OCI-LY3 (cell line): Measurements from ENCODE around the gene PUS10.

Experiments used
- H2AFZ ChIP-seq: fragments of 200-600, 300-600 bp; shearing (Covaris generic); 2 replicates; pipeline ENCODE4 v1.6.0; 2014; ENCODE audit warnings: antibody characterized with exemption, low read depth, low read length
- H3K27ac ChIP-seq: fragments of 200-600, 300-600 bp; sonication (generic); 2 replicates; pipeline ENCODE4 v1.5.1; 2014; ENCODE audit warnings: mild to moderate bottlenecking, low read length, moderate library complexity, mixed read lengths
- H3K27me3 ChIP-seq: fragments of 200-600, 300-600 bp; sonication (generic); 2 replicates; pipeline ENCODE4 v1.6.1; 2014; ENCODE audit warnings: low read depth, low read length, mixed read lengths
- H3K36me3 ChIP-seq: fragments of 200-600, 300-600 bp; sonication (generic); replicated peaks from 2 replicates; pipeline ENCODE3; 2014; ENCODE audit warnings: low read depth, low read length, mixed read lengths
- H3K4me1 ChIP-seq: fragments of 300-600, 200-600 bp; sonication (generic); 2 replicates; pipeline ENCODE4 v1.6.1; 2014; ENCODE audit warnings: low read length, mixed read lengths
- H3K4me2 ChIP-seq: fragments of 200-600, 300-600 bp; sonication (generic); 2 replicates; pipeline ENCODE4 v1.6.1; 2014; ENCODE audit warnings: low read length, mixed read lengths
- H3K4me3 ChIP-seq: fragments of 300-600, 200-600 bp; sonication (generic); 2 replicates; pipeline ENCODE4 v1.5.1; 2014; ENCODE audit warnings: antibody characterized with exemption, mild to moderate bottlenecking, low read length, moderate library complexity
- H3K79me2 ChIP-seq: fragments of 300-600, 200-600 bp; shearing (Covaris generic); 2 replicates; pipeline ENCODE4 v1.6.1; 2014; ENCODE audit warnings: mild to moderate bottlenecking, low read length, mixed read lengths
- H3K9ac ChIP-seq: fragments of 300-600, 200-600 bp; shearing (Covaris generic); 2 replicates; pipeline ENCODE4 v1.6.0; 2014; ENCODE audit warnings: mild to moderate bottlenecking, low read length, moderate library complexity
- H3K9me3 ChIP-seq: fragments of 200-600, 300-600 bp; shearing (Covaris generic); 2 replicates; pipeline ENCODE4 v1.6.1; 2014; ENCODE audit warnings: low read length, mixed read lengths; ENCODE audit not compliant: insufficient read depth
- H4K20me1 ChIP-seq: fragments of 200-600, 300-600 bp; sonication (generic); 2 replicates; pipeline ENCODE4 v1.6.1; 2016; ENCODE audit warnings: low read length, mixed read lengths; ENCODE audit not compliant: insufficient read depth
- CTCF ChIP-seq: fragments of 200-600, 300-600 bp; sonication (generic); IDR thresholded peaks from 2 replicates; pipeline ENCODE4 v1.5.1; 2014; ENCODE audit warnings: antibody characterized with exemption, low read length, low read depth
- EZH2phosphoT487 ChIP-seq: fragments of 200-600 bp; shearing (Covaris generic); IDR thresholded peaks from 2 replicates; pipeline ENCODE4 v1.6.1; 2018; ENCODE audit warnings: antibody characterized with exemption, mixed run types, low read depth

PUS10 gene

GRCh38 chr2:60966507-60967405 lies 51.3 kb downstream of the PUS10 start:
- TF ChIP-seq EZH2phosphoT487 (0 out of 2 replicates have a peak, but pooled peaks have one; percentile 31), CTCF (no peak)
- Histone ChIP-seq H3K36me3 (no peaks in the 10 kb centered on the region), H3K4me3 (0 out of 2 replicates have a peak overlapping the region, but pooled peaks have one; percentile 9), H3K79me2 (no peaks in the 10 kb centered on the region), H3K4me2 (peak overlapping the region; percentile 50), H3K27me3 (peaks cover 23% of the 10 kb centered on the region), H2AFZ (no peak overlapping the region), H3K4me1 (peaks cover 27% of the 10 kb centered on the region), H3K27ac (no peak overlapping the region), H4K20me1 (no peaks in the 10 kb centered on the region), H3K9ac (no peak overlapping the region), H3K9me3 (no peaks in the 10 kb centered on the region)

GRCh38 chr2:60965499-60965785 lies 52.6 kb downstream of the PUS10 start:
- TF ChIP-seq EZH2phosphoT487 (no peak), CTCF (no peak)
- Histone ChIP-seq H3K36me3 (no peaks in the 10 kb centered on the region), H3K9ac (no peak overlapping the region), H3K79me2 (no peaks in the 10 kb centered on the region), H3K9me3 (no peaks in the 10 kb centered on the region), H2AFZ (no peak overlapping the region), H3K4me1 (peaks cover 17% of the 10 kb centered on the region), H3K27ac (no peak overlapping the region), H4K20me1 (no peaks in the 10 kb centered on the region), H3K4me2 (no peak overlapping the region), H3K27me3 (peaks cover 23% of the 10 kb centered on the region), H3K4me3 (no peak overlapping the region)

- TF ChIP-seq EZH2phosphoT487 (no peak), CTCF (no peak)
- no peaks in the 10 kb centered on the region for H3K79me2 ChIP-seq
- peaks cover 23% of the 10 kb centered on the region for H3K27me3 ChIP-seq
- no peaks in the 10 kb centered on the region for H4K20me1 ChIP-seq
- H3K4me1 ChIP-seq, result peaks cover 12% of the 10 kb centered on the region
- no peak overlapping the region for H3K4me3 ChIP-seq
- no peak overlapping the region for H3K4me2 ChIP-seq
- no peaks in the 10 kb centered on the region for H3K36me3 ChIP-seq
- no peak overlapping the region for H3K27ac ChIP-seq
- no peak overlapping the region for H2AFZ ChIP-seq
- H3K9me3 ChIP-seq, result no peaks in the 10 kb centered on the region
- no peak overlapping the region for H3K9ac ChIP-seq
Observed at GRCh38 chr2:60964651-60965498, 53.2 kb downstream of the PUS10 start.

- no peak overlapping the region for H3K4me3 ChIP-seq
- H3K79me2 ChIP-seq, result no peaks in the 10 kb centered on the region
- no peaks in the 10 kb centered on the region for H4K20me1 ChIP-seq
- no peak overlapping the region for H3K4me2 ChIP-seq
- H3K27me3 ChIP-seq, result peaks cover 18% of the 10 kb centered on the region
- no peaks in the 10 kb centered on the region for H3K36me3 ChIP-seq
- no peak overlapping the region for H3K9ac ChIP-seq
- TF ChIP-seq CTCF, result no peak
- no peak for TF ChIP-seq EZH2phosphoT487
- no peaks in the 10 kb centered on the region for H3K9me3 ChIP-seq
- peaks cover 12% of the 10 kb centered on the region for H3K4me1 ChIP-seq
- no peak overlapping the region for H2AFZ ChIP-seq
- no peak overlapping the region for H3K27ac ChIP-seq
Observed at GRCh38 chr2:60963190-60963589, 54.9 kb downstream of the PUS10 start.
